COLO668 (cell line): ENCODE results near the gene MRPL47.
"Not testable (repeated sequence)": the region's sequence is repeated elsewhere in the genome, so short reads cannot be mapped to it uniquely, and the experiment has no call there.

ENCODE experiments used
- DNase-seq: peaks from one replicate; lab custom pipeline; 2025; ENCODE audit not compliant: unreplicated experiment; lab: John Stamatoyannopoulos, UW

Gene MRPL47

DNA sequence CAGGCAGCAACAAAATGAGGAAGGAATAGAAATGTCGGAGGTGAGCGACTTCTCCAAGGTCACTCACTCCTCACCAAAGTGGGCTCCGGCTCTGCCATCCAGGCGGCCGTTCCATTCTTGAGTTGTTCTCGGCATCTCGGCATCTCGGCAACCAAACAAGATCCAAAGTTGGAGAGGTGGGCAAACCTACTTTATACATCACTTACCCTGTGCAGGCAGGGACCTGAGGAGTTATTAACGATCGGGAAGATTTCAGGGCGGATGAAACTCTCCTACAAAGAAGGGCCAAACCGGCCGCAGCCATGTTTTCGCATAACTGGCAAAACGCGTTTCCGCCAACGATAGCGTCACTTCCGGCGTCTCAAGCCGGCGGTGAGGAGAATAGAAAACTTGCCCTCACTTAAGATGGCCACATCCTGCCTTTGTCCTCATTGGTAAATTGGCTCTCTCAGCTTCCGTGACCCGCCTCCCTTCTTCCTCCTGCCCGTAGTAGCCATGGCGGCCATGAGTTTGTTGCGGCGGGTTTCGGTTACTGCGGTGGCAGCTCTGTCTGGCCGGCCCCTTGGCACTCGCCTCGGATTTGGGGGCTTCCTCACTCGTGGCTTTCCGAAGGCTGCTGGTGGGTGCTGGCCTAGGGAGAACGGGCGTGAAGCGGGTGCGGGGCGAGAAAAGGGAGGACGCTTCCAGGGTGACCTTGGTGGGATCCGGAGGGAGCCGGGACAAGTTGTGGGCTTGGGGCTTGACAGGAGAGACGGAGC lies at the start of gene MRPL47, which contains the start of gene NDUFB5:
MRPL47 (minus strand) TSS at position 318 of the 758 bp plus-strand sequence; CDS start at position 304, 14 bp downstream.
NDUFB5 (plus strand) TSS at position 474 of the 758 bp plus-strand sequence; CDS start at position 496, 22 bp downstream.
- peak; percentile 88 for DNase-seq

DNA sequence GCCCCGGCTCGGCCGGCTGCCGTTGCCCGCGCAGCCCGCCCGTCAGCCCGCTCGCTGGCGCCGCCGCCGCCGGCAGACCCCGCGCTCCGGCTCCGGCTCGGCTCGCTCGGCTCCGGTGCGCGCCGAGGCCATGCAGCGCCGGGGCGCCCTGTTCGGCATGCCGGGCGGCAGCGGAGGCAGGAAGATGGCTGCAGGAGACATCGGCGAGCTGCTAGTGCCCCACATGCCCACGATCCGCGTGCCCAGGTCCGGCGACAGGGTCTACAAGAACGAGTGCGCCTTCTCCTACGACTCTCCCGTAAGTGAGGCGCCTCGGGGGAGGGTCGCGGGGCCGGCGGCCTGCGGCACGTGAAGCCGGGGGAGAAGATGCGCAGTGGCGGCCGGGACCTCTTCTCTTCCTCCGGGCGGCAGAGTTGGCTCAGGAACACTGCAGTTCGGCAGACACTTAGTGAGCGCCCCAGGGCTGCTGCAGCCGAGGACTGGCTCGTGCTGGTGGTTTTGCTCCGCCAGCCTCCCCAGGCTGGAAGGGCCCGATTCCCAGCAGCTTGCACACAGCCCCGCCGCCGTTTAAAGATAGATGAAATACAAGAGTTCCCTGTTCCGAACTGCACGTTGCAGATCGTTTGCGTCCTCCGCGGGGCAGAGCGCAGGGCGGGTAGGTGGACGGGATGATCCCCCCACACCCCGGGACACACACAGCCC lies 48.8 kb upstream of the MRPL47 start:
- DNase-seq, result peak; percentile 69

DNA sequence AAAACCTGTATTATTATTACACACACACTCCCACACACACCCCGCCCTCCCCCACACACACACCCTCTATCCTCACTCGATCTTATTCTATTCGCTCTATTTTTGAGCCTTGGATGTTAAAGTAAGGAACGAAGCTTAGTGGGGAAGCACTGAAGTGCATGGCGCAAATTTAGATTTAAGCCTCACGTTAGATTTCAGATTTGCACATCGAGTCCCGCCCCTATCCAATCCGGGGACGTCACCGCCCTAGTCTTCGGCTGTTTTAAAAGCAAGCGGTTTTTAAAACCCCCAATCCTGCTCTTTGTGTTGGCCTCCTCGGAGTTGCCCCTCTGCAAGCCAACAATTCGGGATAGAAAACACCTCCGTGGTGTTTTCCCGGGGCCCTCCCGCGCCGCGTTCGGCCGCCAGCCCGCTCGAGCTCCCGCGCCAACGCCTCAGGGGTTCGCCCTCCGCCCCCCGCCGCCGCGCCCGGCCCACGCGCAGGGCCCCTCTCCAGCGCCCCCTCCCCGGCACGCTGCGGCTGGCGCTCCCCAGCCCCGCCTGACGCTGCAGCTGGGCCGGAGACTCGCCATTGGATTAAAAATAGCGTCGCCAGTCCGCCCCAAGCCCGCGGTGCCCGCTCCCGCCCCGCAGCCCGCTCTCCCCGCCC lies 48.1 kb upstream of the MRPL47 start, which contains the start of gene USP13:
USP13 (plus strand) TSS at position 594 of the 649 bp plus-strand sequence. CDS start 186 bp downstream, outside the sequence.
- DNase-seq, result no peak

DNA sequence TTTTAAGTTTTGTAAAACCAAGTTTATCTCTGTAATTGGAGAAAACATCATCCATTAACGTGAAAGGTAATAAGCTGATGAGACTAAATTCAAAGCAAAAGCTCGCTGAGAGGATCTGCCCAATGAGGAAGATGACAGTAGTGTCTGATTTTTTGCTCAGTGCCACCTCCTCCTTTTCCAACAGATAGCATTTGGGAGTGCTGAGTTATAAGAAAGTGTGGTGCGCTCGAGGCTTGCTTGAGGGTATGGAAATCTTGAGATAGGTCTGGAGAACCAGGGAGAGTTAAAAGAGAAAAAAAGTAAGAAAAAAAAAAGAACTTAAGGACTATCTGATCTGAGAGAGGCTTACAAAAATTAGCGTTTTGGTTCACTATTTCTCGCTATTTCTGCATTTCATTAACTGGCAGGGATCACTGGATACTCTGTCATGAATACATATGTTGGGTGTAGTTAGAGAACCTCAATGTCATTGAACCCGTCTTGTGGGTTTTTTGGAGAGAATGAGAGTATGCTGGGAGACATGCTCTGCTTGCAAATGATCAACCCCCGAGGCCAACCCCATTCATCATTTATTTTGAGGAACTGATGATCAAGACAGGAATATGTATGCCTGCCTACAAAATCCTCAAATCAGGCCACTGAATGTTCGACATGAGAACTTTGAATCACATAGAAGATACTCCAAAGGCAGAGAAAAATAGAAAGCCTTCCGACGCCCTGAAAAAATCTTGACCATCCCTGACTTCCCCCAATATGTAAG lies 47.4 kb upstream of the MRPL47 start:
- DNase-seq, result no peak

DNA sequence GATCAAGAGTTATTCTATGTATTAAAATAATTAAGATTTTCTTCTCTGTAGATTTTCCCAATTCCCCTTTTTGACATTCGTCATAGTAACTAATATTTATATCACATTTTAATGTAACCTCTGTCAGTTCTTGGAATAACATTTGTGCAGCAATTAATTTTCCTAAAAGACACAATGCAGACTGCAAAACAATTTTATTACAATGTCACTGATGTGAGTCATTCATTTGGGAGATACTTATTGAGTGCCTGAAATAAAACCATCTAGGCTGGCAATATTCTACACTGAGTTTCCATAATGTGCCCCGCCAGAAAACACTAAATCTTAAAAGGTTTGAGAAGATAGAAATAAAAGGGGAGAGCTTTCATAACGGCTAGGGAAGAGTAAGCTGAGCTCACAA lies 41.7 kb upstream of the MRPL47 start:
- no peak for DNase-seq

DNA sequence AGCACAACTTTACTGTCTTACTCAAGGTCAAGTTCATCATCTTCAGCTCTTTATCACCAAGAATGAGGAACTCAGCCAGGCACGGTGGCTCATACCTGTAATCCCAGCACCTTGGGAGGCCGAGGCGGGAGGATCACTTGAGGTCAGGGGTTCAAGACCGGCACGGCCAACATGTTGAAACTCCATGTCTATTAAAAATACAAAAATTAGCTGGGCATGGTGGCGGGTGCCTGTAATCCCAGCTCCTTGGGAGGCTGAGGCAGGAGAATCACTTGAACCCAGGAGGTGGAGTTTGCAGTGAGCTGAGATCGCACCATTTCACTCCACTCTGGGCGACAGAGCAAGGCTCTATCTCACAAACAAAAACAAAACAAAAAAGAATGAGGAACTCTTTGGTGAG lies 39.4 kb upstream of the MRPL47 start:
- not testable (repeated sequence) for DNase-seq

DNA sequence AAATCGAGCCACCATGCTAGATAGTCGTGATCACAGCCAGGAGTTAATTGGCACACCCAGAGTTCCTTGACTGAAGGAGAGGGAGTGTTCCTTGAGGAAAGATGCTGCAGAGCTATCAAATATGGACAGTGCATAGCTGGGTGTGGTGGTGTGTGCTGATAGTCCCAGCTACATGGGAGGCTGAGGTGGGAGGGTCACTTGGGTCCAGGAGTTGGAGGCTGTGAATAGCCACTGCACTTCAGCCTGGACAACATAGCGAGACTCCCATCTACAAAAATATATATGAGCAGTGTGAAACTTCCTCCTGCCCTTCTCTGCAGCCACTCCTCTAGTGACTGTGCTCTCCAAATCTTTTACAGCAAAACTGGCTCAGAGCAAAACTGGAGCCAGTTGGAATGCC lies 38.4 kb upstream of the MRPL47 start:
- DNase-seq, result no peak

DNA sequence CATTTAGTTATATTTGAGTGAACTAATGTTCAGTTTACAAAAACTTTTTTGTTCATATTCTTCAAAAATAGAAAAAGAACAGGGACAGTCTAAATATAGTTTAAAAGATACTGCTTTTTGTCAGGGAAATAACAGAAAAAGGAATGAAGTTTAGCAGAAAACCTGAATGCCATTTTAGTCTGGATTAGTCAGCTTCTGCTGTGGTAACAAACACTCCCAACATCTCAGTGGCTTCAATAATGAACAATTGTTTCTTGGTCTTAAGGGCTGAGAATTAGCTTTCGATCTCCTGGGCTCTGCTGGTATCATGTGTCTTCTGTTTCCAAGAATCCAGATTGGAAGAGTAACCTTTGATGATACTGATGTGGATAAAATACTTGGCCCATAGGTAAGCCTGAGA lies 36.0 kb upstream of the MRPL47 start:
- no peak for DNase-seq

DNA sequence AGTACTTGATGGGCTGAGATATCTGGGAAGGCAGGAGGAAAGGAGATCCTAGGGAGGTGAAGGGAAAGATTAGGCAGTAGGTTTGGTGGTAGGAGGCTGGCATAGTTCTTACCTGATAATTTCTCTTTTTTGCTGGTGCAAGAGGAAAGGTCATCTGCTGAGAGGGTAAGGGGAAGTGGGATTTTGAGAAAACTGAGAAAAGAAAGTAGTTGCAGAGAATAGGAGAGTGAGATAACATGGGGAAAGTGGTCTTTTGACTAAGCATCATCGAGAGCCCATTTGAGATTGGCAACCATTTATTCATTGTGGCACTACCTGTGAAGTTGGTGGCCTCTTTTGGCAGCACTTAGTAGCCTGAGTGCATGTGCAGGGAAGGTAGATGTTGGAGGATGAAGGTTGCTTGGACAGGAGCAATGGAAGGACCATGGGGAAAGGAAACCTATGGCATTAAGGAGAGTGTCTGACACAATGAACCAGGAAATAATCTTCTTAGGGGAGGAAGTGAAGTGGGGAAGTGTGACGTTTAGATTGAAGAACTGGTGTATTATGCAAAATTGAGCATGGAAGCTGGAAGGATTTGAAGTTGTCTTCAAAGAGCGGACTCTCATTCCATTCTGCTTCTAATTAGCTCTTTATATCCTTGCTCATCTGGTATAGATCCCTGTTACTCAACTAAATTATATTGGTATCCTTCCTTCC lies 26.5 kb upstream of the MRPL47 start:
- no peak for DNase-seq

DNA sequence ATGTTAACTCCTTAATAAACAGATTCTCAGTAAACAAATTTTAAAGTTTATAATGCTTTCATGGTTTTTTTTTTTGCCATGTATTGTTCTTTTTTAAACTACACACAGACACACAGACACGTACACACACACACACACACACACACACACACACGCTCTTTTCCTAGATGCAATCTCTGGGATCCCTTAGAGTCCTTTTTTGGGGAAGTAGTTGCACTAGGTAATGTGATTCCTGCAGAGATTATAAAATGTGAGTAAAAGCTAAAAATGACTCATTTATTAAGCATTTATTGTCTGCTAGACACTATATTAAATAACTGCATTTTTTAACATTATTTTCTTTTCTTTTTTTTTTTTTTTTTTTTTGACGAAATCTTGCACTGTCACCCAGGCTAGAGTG lies 20.0 kb upstream of the MRPL47 start:
- no peak for DNase-seq

DNA sequence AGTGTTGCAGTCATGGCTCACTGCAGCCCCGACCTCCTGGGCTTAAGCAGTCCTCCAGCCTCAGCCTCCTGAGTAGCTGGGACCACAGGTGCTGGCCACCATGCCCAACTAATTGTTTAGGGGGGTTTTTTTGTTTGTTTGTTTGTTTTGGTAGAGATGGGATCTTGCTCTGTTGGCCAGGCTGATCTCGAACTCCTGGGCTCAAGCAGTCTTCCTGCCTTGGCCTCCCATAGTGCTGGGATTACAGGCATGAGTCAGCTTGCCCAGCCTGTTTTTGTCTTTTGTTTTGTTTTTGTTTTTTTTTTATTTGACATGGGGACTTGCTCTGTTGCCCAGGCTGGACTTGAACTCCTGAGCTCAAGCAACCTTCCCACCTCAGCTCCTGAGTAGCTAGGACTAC lies 17.6 kb upstream of the MRPL47 start:
- DNase-seq, result no peak

DNA sequence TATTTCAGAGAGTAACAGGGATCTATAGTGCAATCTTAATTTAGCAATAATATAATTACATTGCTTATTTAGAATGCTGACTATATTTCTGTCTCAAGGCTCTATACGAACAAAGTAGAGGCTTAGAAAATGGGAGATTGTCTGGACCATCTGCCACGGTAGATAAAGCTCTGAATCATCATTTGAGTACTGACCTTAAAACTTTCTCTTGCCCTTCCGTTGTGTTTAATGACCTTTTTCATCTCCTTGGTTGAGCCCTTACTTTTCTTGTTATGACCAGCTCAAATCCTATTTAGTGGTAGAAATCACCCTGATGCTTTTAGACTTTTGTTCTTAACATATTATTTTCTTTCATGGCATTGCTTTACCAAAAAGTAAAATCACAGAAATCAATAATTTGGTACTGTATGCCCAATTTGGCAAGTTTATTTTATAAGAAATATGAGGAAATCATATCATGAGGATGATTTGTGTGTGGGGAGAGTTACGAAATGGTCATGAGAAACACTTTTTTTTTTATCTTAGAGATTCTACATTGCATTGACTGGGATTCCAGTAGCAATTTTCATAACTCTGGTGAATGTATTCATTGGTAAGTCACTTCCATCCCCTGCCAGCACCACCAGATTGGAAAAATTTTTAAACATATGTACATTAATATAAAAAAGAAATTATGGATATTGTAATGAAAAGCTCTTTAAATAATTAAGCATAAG lies 11.2 kb upstream of the MRPL47 start:
- no peak for DNase-seq

DNA sequence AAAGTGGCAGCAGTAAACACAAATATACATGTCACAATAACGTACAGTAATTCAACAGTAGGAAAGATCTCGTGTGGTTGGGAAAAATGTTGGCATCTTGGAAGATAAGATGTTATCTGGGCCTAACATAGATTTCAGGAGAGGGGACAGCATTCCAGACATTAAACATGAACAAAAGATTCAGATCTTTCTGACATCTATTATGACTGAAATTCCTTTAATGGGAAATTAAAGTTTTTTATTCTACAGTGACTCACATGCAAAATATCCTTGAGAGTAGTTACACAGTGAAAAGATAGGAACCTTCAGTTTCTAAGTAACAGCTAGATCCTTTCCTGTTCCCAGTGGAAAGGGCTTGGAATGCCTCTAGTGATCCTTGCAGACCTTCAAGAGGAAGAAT lies 9.4 kb upstream of the MRPL47 start:
- no peak for DNase-seq

DNA sequence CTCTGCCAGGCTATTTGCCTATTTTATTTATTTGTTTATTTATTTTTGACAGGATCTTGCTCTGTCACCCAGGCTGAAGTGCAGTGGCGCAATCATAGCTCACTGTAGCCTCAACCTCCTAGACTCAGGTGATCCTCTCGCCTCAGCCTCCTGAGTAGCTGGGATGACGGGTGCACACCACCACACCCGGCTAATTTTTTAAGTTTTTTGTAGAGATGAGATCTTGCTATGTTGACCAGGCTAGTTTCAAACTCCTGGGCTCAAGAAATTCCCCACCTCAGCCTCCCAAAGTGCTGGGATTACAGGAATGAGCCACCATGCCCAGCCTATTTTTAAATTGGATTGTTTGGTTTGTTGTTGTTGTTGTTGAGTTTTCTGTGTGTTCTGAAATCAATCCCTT lies 5.6 kb upstream of the MRPL47 start:
- no peak for DNase-seq

DNA sequence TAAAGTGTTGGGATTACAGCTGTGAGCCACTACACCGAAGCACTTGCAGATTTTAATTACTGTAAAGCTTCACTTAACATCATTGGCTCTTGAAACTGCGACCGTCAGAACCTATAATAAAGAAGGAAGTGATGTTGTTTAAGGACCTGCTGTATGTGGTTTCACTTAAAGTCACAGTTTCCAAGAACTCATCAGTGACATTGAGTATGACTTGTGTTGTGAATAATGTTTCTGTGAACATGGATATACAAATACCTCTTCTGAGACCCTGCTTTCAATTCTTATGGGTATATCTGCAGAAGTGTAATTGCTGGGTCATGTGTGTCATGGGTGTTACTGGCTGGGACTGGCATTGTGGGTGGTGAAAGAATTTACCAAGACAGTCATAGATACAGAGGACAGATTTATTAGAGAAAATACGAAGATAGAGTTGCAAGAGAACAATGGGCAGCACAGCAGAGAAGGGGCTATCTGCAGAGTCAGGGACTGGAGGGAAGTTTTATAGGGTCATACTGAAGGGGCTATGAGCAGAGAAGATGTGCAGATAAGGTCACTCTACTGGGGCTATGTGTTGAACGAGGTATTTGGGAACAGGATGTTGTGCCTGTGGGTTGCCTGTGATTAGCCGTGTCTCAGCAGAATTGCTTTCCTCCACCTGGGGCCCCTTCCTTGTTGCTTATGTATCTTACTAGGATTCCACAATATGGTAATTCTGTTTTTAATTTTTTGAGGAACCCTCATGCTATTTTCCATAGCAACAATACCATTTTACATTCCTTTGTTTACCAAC lies 4.7 kb upstream of the MRPL47 start:
- no peak for DNase-seq

DNA sequence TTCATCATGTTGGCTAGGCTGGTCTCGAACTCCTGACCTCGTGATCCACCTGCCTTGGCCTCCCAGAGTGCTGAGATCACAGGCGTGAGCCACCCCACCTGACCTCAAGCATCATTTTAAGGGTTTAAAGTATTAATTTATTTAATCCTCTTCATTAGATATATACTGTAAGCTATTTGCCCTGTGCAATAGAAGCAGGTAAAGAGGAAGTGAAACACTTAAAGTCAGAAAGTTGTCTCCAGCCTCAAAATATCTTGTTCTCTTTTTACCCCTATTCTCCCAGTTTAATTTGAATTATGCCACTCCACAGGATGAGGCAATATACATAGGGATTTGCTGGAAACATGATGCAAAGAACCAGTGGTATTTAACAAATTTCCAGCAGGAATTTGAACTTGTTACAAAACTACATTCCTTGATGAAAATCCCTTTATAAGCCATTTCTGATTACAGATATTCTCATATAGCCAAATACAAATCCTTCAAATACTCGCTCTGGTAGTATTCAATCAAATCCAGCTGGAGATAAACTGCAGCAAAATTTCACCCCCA lies 2.2 kb upstream of the MRPL47 start:
- DNase-seq, result no peak

DNA sequence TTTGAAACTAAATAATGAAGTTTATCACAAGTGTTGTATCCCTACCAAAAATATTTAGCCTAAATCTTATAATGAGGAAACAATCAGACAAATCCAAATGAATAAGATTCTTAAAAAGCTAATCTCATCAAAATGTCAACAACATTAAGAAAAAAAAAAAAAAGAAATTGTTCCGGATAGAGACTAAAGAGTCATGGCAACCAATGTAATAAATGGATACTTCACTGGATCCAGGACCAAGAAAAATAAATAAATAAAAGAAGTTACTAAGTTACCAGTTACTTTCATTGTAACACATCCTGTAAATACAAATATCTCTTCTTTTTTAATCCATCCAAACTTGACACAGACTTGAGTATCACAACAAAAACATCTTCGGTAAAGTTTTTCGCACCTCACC lies 607 bp downstream of the MRPL47 start:
- DNase-seq, result no peak

DNA sequence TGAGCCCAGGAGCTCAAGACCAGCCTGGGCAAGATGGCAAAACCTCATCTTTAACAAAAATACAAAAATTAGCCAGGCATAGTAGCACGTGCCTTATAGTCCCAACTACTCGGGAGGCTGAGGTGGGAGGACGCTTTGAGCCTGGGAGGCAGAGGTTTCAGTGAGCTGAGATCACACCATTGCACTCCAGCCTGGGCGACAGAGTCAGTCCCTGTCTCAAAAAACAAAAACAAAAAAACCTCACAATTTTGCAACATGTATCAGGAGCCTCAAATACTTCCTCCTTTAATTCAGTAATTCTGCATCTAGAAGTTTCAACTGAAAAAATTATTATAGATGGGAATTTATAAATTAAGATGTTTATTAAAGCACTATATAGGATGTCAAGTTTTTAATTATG lies 1.1 kb downstream of the MRPL47 start:
- DNase-seq, result no peak

DNA sequence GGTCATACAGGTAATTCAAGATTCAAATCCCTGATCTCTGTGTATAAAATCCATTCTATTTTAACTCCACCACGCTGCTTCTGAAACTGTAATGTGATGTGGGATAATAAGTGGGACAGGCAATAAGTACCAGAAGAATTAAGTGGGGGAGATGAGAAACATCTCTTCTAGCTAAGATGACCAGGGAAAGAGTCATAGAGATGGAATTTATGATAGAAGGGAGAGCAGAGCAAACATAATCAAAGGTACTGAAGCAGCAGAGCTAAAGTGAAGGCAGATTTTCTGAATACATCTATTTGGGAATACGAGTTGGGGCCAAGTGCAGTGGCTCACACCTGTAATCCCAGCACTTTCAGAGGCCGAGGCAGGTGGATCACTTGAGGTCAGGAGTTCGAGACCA lies 4.9 kb downstream of the MRPL47 start:
- DNase-seq, result no peak
